OCI-LY7 (cell line): ENCODE results near the gene VENTX. TPM values are rescaled to one million over a fixed set of nuclear protein-coding genes. Genes with fewer than 3 reads are reported as not detected.

Experiments used
- BruUV-seq: library from RNA; stranded (reverse); fragments of 400-500 nt; replicated peaks from 2 replicates; lab custom pipeline; 2021; lab: Mats Ljungman, UMichigan
- CTCF ChIA-PET: fragments of 300-600 bp; sonication (Branson Sonifier 250); formaldehyde crosslinking; loops from one replicate; lab custom pipeline; 2022; ENCODE audit warnings: antibody characterized with exemption; ENCODE audit not compliant: unreplicated experiment; lab: Charles Lee
- POLR2A ChIA-PET: fragments of 300-600 bp; sonication (Branson Sonifier 250); formaldehyde crosslinking; loops from one replicate; lab custom pipeline; 2022; ENCODE audit warnings: antibody characterized with exemption; lab: Charles Lee
- DNase-seq: peaks from one replicate; pipeline ENCODE4 v3.0.0-alpha.2; 2015; ENCODE audit warnings: low spot score
- H2AFZ ChIP-seq: fragments of 200-600 bp; sonication (generic), shearing (Covaris generic); 2 replicates; pipeline ENCODE4 v1.6.1; 2014; ENCODE audit warnings: mild to moderate bottlenecking, antibody characterized with exemption, low read length, moderate library complexity
- H3K27ac ChIP-seq: fragments of 200-600 bp; sonication (generic); 2 replicates; pipeline ENCODE4 v1.5.1; 2014; ENCODE audit warnings: mixed run types, low read depth, mild to moderate bottlenecking, moderate library complexity, low read length, inconsistent platforms; ENCODE audit not compliant: poor library complexity, severe bottlenecking
- H3K36me3 ChIP-seq: fragments of 200-600 bp; sonication (generic); 2 replicates; pipeline ENCODE4 v1.6.1; 2014; ENCODE audit warnings: mild to moderate bottlenecking, antibody characterized with exemption, low read length, moderate library complexity, mixed read lengths; ENCODE audit not compliant: insufficient read depth
- H3K4me1 ChIP-seq: fragments of 200-600 bp; sonication (generic); 2 replicates; pipeline ENCODE4 v1.5.1; 2014; ENCODE audit warnings: mild to moderate bottlenecking, low read length; ENCODE audit not compliant: insufficient read depth, poor library complexity, severe bottlenecking
- H3K4me2 ChIP-seq: fragments of 200-600 bp; sonication (generic); 2 replicates; pipeline ENCODE4 v1.6.1; 2014; ENCODE audit warnings: mild to moderate bottlenecking, low read length
- H3K4me3 ChIP-seq: fragments of 200-600 bp; sonication (generic); 2 replicates; pipeline ENCODE4 v1.5.1; 2014; ENCODE audit warnings: mild to moderate bottlenecking, low read depth, low read length; ENCODE audit not compliant: poor library complexity, severe bottlenecking
- H3K79me2 ChIP-seq: fragments of 200-600 bp; sonication (generic); 2 replicates; pipeline ENCODE4 v1.6.1; 2016; ENCODE audit warnings: low read depth, mild to moderate bottlenecking, low read length, moderate library complexity, mixed read lengths; ENCODE audit not compliant: insufficient read depth
- H3K9me2 ChIP-seq: fragments of 200-600 bp; sonication (generic); 2 replicates; pipeline ENCODE4 v1.6.1; 2016; ENCODE audit warnings: mild to moderate bottlenecking, low read length, mixed read lengths; ENCODE audit not compliant: insufficient read depth
- H3K9me3 ChIP-seq: fragments of 200-600 bp; sonication (generic); 2 replicates; pipeline ENCODE4 v1.6.1; 2014; ENCODE audit warnings: mild to moderate bottlenecking, mixed run types, low read length, mixed read lengths
- H4K20me1 ChIP-seq: fragments of 200-600 bp; sonication (generic); 2 replicates; pipeline ENCODE4 v1.6.1; 2014; ENCODE audit warnings: mild to moderate bottlenecking, antibody characterized with exemption, low read length, moderate library complexity, mixed read lengths; ENCODE audit not compliant: insufficient read depth
- CTCF ChIP-seq: fragments of 200-600 bp; sonication (generic); conservative IDR thresholded peaks from 2 replicates; pipeline ENCODE4 v1.5.1; 2014; ENCODE audit warnings: mild to moderate bottlenecking, antibody characterized with exemption, low read length, moderate library complexity, mixed read lengths
- EZH2phosphoT487 ChIP-seq: fragments of 200-600 bp; sonication (generic); IDR thresholded peaks from 2 replicates; pipeline ENCODE4 v1.6.1; 2018; ENCODE audit warnings: low read depth, borderline replicate concordance, mild to moderate bottlenecking, mixed run types, antibody characterized with exemption, low read length, moderate library complexity, mixed read lengths
- intact Hi-C: fragments of 100-400 bp; cut with micrococcal nuclease; formaldehyde crosslinking; loops from one replicate; pipeline ENCODE4 v1.10.0; 2022; ENCODE audit not compliant: unreplicated experiment
- total RNA-seq, 2 experiments: library from RNA; depleted of rRNA in 1 of 2; stranded (reverse); fragments of >200 nt in 1 of 2; shearing (Covaris generic) in 1 of 2; gene quantifications; 2 replicates each; pipeline ENCODE4 v1.2.3, GENCODE V29; 2014 to 2022

The VENTX gene
- total RNA-seq, 2 experiments from 2014 or later, result not detected

GRCh38 chr10:133253361-133253955 is 15.8 kb downstream of the VENTX start:
- Histone ChIP-seq H2AFZ (no peak overlapping the region), H3K9me2 (no peaks in the 10 kb centered on the region), H3K4me2 (no peak overlapping the region), H3K9me3 (no peaks in the 10 kb centered on the region), H3K4me1 (peaks cover 14% of the 10 kb centered on the region), H3K4me3 (no peak overlapping the region), H3K36me3 (no peaks in the 10 kb centered on the region), H4K20me1 (no peaks in the 10 kb centered on the region), H3K27ac (no peak overlapping the region), H3K79me2 (no peaks in the 10 kb centered on the region)
- no TSS peak for BruUV-seq
- intact Hi-C loops, result no loop called here
- ChIA-PET POLR2A (no interaction called here), CTCF (no interaction called here)
- TF ChIP-seq CTCF, result no peak
- TF ChIP-seq EZH2phosphoT487, result no peak
- no peak for DNase-seq

- intact Hi-C loops, result no loop called here
- no peaks in the 10 kb centered on the region for H3K79me2 ChIP-seq
- H2AFZ ChIP-seq, result no peak overlapping the region
- no peaks in the 10 kb centered on the region for H3K9me3 ChIP-seq
- no peak overlapping the region for H3K27ac ChIP-seq
- TF ChIP-seq EZH2phosphoT487 (no peak), CTCF (no peak)
- CTCF ChIA-PET, result interaction anchor here (0.6 kb wide), 1 partner anchor 26 kb away, joined by 3 read pairs; no protein-coding TSS in a partner anchor
- no peaks in the 10 kb centered on the region for H4K20me1 ChIP-seq
- no peak overlapping the region for H3K4me3 ChIP-seq
- no peaks in the 10 kb centered on the region for H3K9me2 ChIP-seq
- no peaks in the 10 kb centered on the region for H3K36me3 ChIP-seq
- BruUV-seq, result no TSS peak
- POLR2A ChIA-PET, result no interaction called here
- H3K4me2 ChIP-seq, result no peak overlapping the region
- no peak for DNase-seq
- H3K4me1 ChIP-seq, result peaks cover 20% of the 10 kb centered on the region
Measured at GRCh38 chr10:133254421-133255120, 16.9 kb downstream of the VENTX start.

- no TSS peak for BruUV-seq
- intact Hi-C loops, result no loop called here
- H3K4me3 ChIP-seq, result no peak overlapping the region
- DNase-seq, result no peak
- H3K4me1 ChIP-seq, result peaks cover 20% of the 10 kb centered on the region
- no peaks in the 10 kb centered on the region for H4K20me1 ChIP-seq
- no peaks in the 10 kb centered on the region for H3K79me2 ChIP-seq
- no peaks in the 10 kb centered on the region for H3K9me2 ChIP-seq
- ChIA-PET CTCF (no interaction called here), POLR2A (no interaction called here)
- no peak for TF ChIP-seq CTCF
- TF ChIP-seq EZH2phosphoT487, result no peak
- H3K9me3 ChIP-seq, result no peaks in the 10 kb centered on the region
- H2AFZ ChIP-seq, result no peak overlapping the region
- no peak overlapping the region for H3K4me2 ChIP-seq
- no peak overlapping the region for H3K27ac ChIP-seq
- no peaks in the 10 kb centered on the region for H3K36me3 ChIP-seq
Measured at GRCh38 chr10:133255323-133255722, 17.7 kb downstream of the VENTX start.
